Measurements from ENCODE around the gene ENTPD1.
"Not testable (repeated sequence)": the region's sequence is repeated elsewhere in the genome, so short reads cannot be mapped to it uniquely, and the experiment has no call there.

ENTPD1 gene

DNA sequence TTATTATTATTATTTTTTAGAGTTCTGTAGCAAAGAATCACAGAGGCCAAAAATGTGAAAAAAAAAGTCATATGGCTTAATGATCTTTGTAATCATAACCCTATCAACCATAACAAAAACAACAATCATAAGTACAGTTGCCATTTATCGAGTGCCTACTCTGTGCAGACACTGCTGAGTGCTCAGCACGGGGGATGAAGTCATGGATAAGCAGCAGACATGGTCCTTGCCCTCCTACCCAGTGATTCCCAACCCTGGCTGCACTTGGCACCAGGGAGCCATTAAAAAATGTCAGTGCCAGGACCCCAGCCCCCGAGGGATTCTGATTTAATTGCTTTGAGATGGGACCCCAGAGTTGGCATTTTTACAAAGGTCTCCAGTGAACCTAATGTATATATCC lies 38.2 kb downstream of the ENTPD1 start:
- no peak for DNase-seq (ENCODE audit: low read depth in 2 of 2)

DNA sequence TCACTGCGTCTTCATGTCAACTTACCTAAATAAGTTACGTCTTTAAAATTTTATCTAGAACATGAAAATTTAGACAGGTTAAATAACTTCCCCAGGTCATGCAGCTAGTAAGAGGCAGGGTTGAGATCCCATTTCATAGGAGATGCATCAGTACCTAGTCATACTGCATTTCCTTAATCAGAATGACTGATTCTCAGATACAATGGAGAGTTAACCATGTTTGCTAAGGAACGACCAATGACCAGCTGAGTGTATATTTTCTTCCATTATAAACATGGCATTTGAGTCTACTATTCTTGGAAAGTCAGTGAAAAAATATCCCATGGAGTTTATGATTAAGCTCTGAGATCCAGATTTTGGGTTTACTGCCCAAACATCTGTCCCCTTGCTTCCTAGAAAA lies 39.6 kb downstream of the ENTPD1 start:
- DNase-seq (ENCODE audit: low read depth in 2 of 2), result no peak

DNA sequence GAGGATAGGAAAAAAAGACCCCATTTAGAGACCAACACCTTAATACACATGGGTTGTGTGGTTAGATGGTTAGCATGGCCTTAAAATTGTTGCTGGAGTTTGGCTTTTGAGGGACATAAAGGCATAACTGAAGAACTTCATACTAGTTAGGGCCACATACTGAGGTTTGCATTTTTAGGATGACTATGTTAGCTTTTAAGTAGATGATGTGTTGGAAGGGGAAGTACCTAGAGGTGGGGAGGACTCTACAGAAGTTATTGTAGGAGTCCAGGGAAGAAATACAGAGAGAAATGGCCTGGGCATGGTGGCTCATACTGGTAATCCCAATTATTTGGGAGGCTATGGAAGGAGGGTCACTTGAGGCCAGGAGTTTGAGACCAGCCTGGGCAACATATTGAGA lies 40.5 kb downstream of the ENTPD1 start:
- DNase-seq (ENCODE audit: low read depth in 2 of 2), result no peak

DNA sequence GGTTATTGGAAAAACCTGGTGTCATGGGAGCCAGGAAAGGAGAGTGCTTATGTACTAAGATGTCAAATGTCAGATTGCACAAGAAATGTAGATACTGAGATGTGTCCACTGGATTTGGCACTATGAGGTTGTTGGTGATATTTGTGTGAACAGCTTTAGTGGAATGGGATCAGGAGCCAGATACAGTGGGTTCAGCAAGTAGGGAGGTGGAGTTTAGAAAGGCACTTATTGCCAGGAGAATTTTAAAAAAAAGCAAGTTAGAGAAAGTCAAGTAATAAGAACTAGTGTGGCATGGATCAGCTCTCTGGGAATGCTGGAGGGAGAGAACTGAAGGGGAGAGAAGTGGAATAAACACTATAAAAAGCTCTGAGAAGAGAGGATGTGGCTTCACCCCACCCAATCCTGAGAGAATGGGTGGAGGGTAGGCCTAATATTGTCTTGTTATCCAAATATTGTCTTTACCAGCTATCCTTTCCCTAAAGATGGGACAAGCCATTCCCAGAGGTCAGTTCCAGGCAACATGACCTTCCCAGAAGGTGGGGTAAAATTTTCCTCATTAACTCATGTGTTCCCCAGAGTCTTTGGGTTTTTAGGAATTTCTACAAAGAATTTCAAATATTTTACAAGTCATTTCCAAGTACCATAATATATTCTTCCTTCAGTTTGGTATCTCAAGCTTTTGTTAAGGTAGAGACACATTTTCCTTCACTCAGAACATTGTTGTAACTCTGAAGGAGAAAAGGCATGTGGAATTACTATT lies 42.3 kb downstream of the ENTPD1 start:
- DNase-seq (ENCODE audit: low read depth in 2 of 2), result no peak

DNA sequence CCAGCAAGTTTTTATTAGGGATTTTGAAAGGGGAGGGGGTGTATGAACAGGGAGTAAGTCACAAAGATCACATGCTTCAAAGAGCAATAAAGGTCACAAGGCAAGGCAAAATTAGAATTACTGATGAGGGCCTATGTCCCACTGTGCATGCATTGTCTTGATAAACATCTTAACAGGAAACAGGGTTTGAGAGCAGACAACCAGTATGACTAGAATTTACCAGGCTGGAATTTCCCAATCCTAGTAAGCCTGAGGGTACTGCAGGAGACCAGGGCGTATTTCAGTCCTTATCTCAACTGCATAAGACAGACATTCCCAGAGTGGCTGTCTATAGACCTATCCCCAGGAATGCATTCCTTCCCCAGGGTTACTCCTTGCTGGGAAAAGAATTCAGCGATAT lies 44.3 kb downstream of the ENTPD1 start:
- DNase-seq (ENCODE audit: low read depth in 2 of 2), result not testable (repeated sequence)

DNA sequence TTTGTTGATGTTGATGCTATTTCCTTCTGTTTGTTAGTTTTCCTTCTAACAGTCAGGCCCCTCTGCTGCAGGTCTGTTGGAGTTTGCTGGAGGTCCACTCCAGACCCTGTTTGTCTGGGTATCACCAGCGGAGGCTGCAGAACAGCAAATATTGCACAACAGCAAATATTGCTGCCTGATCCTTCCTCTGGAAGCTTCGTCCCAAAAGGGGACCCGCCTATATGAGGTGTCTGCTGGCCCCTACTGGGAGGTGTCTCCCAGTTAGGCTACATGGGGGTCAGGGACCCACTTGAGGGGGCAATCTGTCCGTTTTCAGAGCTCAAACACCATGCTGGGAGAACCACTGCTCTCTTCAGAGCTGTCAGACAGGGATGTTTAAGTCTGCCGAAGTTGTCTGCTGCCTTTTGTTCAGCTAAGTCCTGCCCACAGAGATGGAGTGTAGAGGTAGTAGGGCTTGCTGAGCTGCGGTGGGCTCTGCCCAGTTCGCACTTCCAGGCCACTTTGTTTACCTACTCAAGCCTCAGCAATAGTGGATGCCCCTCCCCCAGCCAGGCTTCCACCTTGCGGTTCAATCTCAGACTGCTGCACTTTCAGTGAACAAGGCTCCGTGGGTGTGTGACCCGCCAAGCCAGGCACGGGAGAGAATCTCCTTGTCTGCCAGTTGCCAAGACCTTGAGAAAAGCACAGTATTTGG lies 50.9 kb downstream of the ENTPD1 start:
- DNase-seq (ENCODE audit: low read depth in 2 of 2), result not testable (repeated sequence)

DNA sequence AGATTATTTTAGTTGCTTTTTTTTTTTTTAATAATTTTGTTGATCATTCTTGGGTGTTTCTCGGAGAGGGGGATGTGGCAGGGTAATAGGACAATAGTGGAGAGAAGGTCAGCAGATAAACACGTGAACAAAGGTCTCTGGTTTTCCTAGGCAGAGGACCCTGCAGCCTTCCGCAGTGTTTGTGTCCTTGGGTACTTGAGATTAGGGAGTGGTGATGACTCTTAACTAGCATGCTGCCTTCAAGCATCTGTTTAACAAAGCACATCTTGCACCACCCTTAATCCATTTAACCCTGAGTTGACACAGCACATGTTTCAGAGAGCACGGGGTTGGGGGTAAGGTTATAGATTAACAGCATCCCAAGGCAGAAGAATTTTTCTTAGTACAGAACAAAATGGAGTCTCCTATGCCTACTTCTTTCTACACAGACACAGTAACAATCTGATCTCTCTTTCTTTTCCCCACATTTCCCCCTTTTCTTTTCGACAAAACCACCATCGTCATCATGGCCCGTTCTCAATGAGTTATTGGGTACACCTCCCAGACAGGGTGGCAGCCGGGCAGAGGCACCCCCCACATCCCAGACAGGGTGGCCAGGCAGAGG lies 52.8 kb downstream of the ENTPD1 start:
- not testable (repeated sequence) for DNase-seq (ENCODE audit: low read depth in 2 of 2)

DNA sequence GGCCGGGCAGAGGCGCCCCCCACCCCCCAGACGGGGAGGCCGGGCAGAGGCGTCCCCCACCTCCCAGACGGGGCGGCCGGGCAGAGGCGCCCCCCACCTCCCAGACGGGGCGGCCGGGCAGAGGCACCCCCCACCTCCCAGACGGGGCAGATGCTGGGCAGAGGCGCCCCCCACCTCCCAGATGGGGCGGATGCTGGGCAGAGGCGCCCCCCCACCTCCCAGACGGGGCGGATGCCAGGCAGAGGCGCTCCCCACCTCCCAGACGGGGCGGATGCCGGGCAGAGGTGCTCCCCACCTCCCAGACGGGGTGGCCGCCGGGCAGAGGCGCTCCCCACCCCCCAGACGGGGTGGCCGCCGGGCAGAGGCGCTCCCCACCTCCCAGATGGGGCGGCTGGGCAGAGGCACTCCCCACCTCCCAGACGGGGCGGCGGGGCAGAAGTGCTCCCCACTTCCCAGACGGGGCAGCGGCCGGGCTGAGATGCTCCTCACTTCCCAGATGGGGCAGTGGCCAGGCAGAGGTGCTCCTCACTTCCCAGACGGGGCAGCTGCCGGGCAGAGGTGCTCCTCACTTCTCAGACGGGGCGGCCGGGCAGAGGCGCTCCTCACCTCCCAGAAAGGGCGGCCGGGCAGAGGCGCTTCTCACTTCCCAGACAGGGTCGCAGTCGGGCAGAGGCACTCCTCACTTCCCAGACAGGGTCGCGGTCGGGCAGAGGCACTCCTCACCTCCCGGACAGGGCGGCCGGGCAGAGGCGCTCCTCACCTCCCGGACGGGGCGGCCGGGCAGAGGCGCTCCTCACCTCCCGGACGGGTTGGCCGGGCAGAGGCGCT lies 53.6 kb downstream of the ENTPD1 start:
- DNase-seq (ENCODE audit: low read depth in 2 of 2), result no peak

DNA sequence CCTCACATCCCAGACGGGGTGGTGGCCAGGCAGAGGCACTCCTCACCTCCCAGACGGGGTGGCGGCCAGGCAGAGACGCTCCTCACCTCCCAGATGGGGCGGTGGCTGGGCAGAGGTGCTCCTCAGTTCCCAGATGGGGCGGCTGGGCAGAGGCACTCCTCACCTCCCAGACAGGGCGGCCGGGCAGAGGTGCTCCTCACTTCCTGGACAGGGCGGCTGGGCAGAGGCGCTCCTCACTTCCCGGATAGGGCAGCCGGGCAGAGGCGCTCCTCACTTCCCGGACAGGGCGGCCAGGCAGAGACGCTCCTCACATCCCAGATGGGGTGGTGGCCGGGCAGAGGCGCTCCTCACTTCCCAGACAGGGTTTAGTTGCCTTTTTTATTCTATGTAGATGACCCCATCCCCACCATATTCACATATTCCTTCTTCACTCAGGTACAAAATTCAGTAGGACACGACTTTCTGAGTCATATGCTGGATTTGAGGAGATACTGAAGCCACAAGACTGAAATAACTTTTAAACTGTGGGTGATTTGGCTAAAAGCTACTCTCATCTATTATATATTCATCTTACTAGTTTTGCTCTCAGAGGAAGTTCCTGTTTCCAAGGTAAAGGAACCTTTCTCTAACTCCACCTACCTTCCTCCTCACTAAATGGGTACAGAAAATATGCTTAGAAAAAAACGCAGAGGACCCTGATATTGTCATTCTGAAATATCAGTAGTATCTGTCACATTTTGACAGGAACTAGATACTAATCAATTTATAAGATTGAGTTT lies 54.4 kb downstream of the ENTPD1 start:
- no peak for DNase-seq (ENCODE audit: low read depth in 2 of 2)

DNA sequence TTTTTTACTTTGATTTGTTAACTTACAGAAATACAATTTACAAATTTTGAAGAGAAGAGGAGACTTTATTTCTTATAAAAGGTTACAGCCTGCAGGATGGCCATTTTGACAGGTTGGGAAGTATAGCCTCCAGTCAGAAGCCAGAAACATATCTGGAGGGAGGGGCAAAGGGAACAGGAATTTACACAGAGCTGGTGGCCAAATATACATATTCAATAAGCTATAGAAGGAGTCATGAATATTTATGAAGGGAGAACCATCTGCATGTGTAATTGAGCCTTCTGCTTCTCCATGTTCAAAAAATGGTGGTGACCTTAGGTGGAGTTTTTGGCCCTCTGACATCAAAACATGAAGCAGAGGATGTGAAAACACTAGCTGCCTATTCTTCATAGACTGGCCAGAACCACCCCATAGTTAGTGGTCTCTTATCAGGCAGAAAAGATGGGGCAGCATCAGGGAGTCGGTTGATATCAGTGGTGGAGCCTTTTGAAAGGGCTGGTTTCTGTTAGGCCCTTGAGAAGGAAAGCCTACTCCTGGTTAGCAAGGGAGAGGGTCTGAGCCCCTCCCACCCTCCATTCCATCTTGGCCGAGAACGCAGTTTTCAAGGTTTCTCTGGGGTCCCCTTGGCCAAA lies 57.2 kb downstream of the ENTPD1 start:
- no peak for DNase-seq (ENCODE audit: low read depth in 2 of 2)

DNA sequence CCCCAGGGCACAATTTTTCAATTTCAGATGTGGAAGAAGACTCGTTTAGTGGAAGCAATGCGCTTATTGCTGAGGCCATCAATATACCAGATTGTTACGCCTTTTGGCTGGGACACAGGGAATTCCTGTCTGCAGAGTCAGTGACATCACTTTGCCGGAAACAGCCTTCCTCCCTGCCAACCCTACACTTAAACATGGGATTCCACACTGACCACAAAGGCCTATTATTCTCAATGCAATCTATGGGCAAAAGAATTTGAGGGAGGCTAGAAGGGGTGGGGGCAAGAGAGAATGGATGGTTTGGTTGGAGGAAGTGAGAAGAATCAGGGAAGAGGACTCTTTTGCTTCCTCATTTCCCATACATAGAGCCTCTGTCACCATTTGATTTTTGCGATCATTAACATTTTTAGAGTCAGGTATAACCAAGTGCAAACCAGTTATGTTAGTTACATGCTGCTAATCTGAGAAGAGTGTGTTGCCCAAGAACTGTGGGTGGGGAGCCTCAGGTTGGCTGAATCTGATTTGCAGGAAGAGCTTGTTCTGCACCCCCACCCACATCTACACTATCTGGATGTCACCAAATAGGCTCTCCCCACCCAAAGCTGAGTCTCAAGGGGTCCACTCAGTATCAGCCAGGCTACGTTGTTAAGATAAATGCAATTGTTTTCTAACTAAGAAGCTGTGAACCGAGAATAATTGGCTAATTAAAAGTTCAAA lies 58.2 kb downstream of the ENTPD1 start:
- DNase-seq (ENCODE audit: low read depth in 2 of 2), result no peak

DNA sequence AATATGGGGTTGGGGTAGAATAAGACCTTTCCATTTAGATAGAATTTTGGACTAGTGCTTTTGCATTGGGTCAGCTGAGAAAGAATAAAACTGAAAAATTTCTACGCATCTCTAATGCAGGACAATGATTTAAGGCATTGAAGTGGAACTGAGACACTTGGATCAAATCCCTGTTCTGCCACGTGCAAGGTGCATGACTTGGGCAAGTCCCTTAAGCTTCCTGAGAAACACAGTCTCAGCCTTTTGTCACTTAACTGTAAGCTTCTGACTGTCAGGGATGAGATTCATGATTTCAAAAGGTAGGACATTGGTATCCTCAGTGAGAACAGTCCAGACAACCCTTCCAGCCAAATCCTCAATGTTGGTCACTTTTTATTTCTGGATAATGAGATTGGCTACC lies 59.2 kb downstream of the ENTPD1 start:
- no peak for DNase-seq (ENCODE audit: low read depth in 2 of 2)

DNA sequence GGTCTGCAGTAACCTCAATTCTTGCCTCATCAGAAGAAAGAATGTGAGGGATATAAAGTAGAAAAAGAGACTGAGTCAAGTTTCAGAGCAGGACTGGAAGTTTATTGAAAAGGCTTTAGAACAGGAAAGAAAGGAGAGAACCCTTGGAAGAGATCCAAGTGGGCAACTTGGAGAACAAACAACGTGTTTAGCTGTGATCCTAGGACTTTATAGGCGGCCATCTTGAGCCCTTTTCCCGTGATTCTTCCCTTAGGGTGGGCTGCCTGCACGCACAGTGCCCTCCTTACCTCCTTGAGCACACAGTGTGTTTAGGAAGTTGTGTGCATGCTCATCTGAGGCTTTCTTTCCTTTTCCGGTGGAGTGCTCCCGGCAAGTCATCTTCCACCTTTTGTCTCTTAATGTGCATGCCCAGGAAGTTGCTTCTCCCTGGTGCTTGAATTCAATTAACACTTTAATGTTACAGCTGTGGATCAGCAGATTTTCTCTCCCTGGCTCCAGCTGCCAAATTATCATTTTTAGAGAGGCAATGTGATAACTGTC lies 59.8 kb downstream of the ENTPD1 start:
- no peak for DNase-seq (ENCODE audit: low read depth in 2 of 2)

DNA sequence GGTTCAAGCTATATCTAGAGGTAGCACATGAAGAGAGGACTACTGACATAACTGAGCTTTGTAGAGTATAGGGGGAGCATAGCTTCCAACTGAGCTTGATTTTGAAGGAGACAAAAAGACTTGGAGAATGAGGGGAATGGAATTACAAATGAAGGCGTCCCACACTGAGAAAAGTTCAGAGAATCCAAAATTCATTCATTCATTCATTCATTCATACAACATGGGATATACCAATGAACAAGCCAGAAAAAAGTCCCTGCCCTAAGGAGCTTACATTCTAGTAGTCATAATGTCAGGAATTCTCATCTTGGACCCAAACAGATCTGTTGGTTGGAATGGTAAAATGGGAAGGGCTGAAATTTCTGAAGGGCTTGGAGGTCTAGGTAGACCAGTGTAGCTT lies 62.0 kb downstream of the ENTPD1 start:
- no peak for DNase-seq (ENCODE audit: low read depth in 2 of 2)

DNA sequence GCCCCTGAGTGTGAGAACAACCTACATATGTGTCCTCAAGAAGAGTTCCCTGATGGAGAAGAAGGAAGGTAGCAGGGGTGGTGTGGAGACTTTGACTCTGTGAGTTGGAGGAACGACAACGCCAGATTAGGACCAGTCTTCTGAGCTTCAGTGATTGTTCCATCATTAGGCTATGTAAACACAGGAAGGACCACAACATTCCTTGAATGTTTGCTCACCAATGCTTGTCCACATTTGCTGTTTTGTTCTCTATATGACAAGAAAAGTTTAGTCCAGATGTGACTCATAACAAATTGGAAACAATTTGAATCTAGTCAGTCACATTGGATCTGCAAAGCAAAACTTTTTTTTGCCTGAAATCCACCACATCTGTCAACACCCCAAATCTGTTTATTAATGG lies 62.7 kb downstream of the ENTPD1 start:
- DNase-seq (ENCODE audit: low read depth in 2 of 2), result no peak

DNA sequence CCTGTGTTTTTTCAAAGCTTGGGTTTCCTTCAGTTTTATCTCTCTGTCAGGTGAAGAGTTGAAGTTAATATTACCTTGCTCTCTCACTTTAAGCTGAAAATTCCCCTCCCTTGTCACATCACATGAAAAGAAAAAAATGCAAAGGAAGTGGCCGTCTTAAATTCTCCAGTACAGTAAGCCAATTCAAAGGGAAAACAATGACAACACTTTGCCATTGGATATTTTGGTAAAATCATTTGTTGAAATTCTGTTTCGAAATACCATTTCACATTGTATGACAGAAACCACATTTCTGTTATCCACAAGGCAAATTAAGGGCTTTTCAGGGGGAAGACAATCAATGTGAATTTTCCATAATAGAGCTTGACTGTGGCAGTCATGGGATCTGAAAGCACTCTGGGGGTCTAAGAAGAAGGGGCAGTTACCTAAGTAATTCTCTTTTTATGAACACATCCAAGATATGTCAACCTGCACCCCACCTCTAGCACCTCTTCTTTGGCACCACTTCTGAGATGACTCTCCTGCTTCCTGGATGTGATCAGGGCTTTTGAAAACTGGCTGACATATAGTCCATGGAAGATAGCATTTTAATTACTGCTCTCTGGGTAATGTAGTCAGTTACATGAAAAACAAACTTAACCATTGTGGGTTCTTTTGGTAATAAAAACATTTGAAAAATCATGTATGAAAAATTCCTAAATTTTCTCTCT lies 63.8 kb downstream of the ENTPD1 start:
- DNase-seq (ENCODE audit: low read depth in 2 of 2), result no peak

DNA sequence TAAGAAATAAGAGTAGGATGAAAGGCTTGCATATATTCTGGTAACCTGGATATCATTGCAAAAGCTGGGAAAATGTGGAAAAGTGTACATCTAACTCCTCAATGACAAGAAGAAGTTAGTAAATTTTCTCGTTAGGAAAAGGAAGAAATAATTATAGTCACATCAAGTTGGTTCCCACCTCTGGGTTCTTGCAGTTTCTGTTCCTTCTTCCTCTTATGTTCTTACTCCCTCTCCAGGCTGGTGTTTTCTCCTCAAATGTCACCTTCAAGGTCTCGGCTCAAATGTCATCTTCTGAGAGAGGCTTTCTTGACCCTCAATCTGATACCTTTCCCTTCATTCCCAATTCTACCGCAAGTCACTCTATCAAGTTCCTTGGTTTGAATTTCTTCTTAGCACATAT lies 64.4 kb downstream of the ENTPD1 start:
- DNase-seq (ENCODE audit: low read depth in 2 of 2), result no peak

DNA sequence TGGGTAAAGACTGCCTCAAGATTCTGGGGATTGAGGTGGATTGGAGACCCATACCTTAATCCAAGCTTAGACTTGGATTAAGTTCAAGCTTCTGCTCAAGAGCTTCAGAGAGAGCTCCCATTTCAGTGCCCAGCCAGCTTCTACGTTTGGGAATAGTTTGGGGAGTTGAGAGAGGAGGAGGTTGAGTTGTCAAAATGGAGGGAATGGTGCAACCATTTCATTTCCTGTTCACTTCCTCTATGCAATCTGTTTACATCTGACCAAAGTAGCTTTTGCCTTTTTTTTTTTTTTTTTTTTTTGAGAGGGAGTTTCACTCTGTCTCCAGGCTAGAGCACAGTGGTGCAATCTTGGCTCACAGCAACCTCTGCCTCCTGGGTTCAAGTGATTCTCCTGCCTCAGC lies 65.8 kb downstream of the ENTPD1 start:
- DNase-seq (ENCODE audit: low read depth in 2 of 2), result no peak

DNA sequence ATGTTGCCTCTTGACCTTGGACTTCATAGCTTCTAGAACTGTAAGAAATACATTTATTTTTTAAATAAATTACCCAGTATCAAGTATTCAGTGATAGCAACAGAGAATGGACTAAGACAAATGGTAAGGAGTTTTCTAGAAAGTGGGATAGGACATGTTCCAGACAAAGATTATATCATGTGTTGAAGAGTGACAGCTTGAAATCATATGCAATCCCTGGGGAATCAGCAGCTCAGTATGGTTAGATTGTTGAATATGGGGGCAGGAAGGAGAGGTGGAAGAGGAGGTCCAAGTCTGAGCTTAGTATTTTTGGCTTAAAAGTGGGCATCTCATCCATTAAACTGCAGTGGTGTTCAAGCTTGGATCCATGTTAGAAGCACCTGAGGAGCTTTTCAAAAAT lies 74.1 kb downstream of the ENTPD1 start:
- DNase-seq (ENCODE audit: low read depth in 2 of 2), result no peak

Data from stimulated activated CD4-positive, alpha-beta T cell treated with anti-CD3 and anti-CD28 coated beads, Interleukin-1b, Interleukin-23, amount 100 ng/mL, for 1 hour (primary cell).